NB4 (cell line): ENCODE measurements around the gene IGF1R.

Source experiments
- CTCF ChIP-seq: IDR thresholded peaks from one replicate; pipeline ENCODE4 v1.5.1; 2012; ENCODE audit warnings: low read depth, low read length
- MAX ChIP-seq: IDR thresholded peaks from 2 replicates; pipeline ENCODE4 v1.6.1; 2011; ENCODE audit warnings: low read depth, low read length
- MYC ChIP-seq: IDR thresholded peaks from 2 replicates; pipeline ENCODE4 v1.6.1; 2011; ENCODE audit warnings: low read depth, low read length
- POLR2A ChIP-seq: IDR thresholded peaks from 2 replicates; pipeline ENCODE4 v1.6.1; 2011; ENCODE audit warnings: mild to moderate bottlenecking; ENCODE audit not compliant: insufficient read length; ENCODE audit errors: extremely low read depth

- TF ChIP-seq POLR2A: no peak
- TF ChIP-seq CTCF: no peak
- no peak for TF ChIP-seq MYC
- TF ChIP-seq MAX: peak; percentile 43; the same call in 1 of the 2 replicates
Observed at GRCh38 chr15:98683831-98684230, 35.5 kb downstream of the IGF1R start.
